Measurements from ENCODE around the gene SLC4A8.

The SLC4A8 gene

GRCh38 chr12:51430196-51430895 lies 5.7 kb downstream of the SLC4A8 start:
- H3K9ac ChIP-seq (ENCODE audit: insufficient read length, low read depth) = no peak overlapping the region
- no peak for TF ChIP-seq ZNF274 (IDR thresholded peaks at IDR 0.05; ENCODE audit: low read depth, low read length)
- TF ChIP-seq YY1 (IDR thresholded peaks at IDR 0.05; ENCODE audit: insufficient read depth, insufficient read length) = no peak
- TF ChIP-seq SUZ12 (IDR thresholded peaks at IDR 0.05; ENCODE audit: extremely low read depth, insufficient read depth, insufficient read length) = no peak
- no peak for DNase-seq (ENCODE audit: low read depth, low spot score)
- H3K4me1 ChIP-seq (ENCODE audit: insufficient read depth, insufficient read length) = peaks cover 2% of the 10 kb centered on the region
- no peaks in the 10 kb centered on the region for H3K36me3 ChIP-seq (ENCODE audit: insufficient read depth, insufficient read length, low read length)
- H3K4me3 ChIP-seq (ENCODE audit: insufficient read length, low read depth) = no peak overlapping the region
- no peaks in the 10 kb centered on the region for H3K9me3 ChIP-seq (ENCODE audit: insufficient read depth, low read length)
- no peaks in the 10 kb centered on the region for H3K27me3 ChIP-seq (ENCODE audit: insufficient read depth, insufficient read length)

- TF ChIP-seq SUZ12 (IDR thresholded peaks at IDR 0.05; ENCODE audit: extremely low read depth, insufficient read depth, insufficient read length) = no peak
- no peak for TF ChIP-seq ZNF274 (IDR thresholded peaks at IDR 0.05; ENCODE audit: low read depth, low read length)
- no peak for TF ChIP-seq YY1 (IDR thresholded peaks at IDR 0.05; ENCODE audit: insufficient read depth, insufficient read length)
- no peak overlapping the region for H3K9ac ChIP-seq (ENCODE audit: insufficient read length, low read depth)
- DNase-seq (ENCODE audit: low read depth, low spot score) = no peak
- H3K36me3 ChIP-seq (ENCODE audit: insufficient read depth, insufficient read length, low read length) = no peaks in the 10 kb centered on the region
- H3K27me3 ChIP-seq (ENCODE audit: insufficient read depth, insufficient read length) = no peaks in the 10 kb centered on the region
- H3K9me3 ChIP-seq (ENCODE audit: insufficient read depth, low read length) = no peaks in the 10 kb centered on the region
- H3K4me3 ChIP-seq (ENCODE audit: insufficient read length, low read depth) = no peak overlapping the region
- H3K4me1 ChIP-seq (ENCODE audit: insufficient read depth, insufficient read length) = peaks cover under 1% of the 10 kb centered on the region
Observed at GRCh38 chr12:51432921-51433320, 8.3 kb downstream of the SLC4A8 start.

GRCh38 chr12:51434305-51434704 lies 9.7 kb downstream of the SLC4A8 start:
- Histone ChIP-seq H3K9me3 (ENCODE audit: insufficient read depth, low read length) (no peaks in the 10 kb centered on the region), H3K9ac (ENCODE audit: insufficient read length, low read depth) (no peak overlapping the region), H3K4me1 (ENCODE audit: insufficient read depth, insufficient read length) (no peaks in the 10 kb centered on the region), H3K36me3 (ENCODE audit: insufficient read depth, insufficient read length, low read length) (no peaks in the 10 kb centered on the region), H3K4me3 (ENCODE audit: insufficient read length, low read depth) (no peak overlapping the region), H3K27me3 (ENCODE audit: insufficient read depth, insufficient read length) (no peaks in the 10 kb centered on the region)
- TF ChIP-seq ZNF274 (IDR thresholded peaks at IDR 0.05; ENCODE audit: low read depth, low read length) (no peak), SUZ12 (IDR thresholded peaks at IDR 0.05; ENCODE audit: extremely low read depth, insufficient read depth, insufficient read length) (no peak), YY1 (IDR thresholded peaks at IDR 0.05; ENCODE audit: insufficient read depth, insufficient read length) (no peak)
- no peak for DNase-seq (ENCODE audit: low read depth, low spot score)

GRCh38 chr12:51437431-51437830 lies 12.8 kb downstream of the SLC4A8 start:
- no peak overlapping the region for H3K9ac ChIP-seq (ENCODE audit: insufficient read length, low read depth)

GRCh38 chr12:51439330-51439729 lies 14.7 kb downstream of the SLC4A8 start:
- Histone ChIP-seq H3K4me1 (ENCODE audit: insufficient read depth, insufficient read length) (no peaks in the 10 kb centered on the region), H3K9me3 (ENCODE audit: insufficient read depth, low read length) (no peaks in the 10 kb centered on the region), H3K27me3 (ENCODE audit: insufficient read depth, insufficient read length) (no peaks in the 10 kb centered on the region), H3K9ac (ENCODE audit: insufficient read length, low read depth) (no peak overlapping the region), H3K4me3 (ENCODE audit: insufficient read length, low read depth) (no peak overlapping the region), H3K36me3 (ENCODE audit: insufficient read depth, insufficient read length, low read length) (no peaks in the 10 kb centered on the region)
- DNase-seq (ENCODE audit: low read depth, low spot score) = no peak
- TF ChIP-seq YY1 (IDR thresholded peaks at IDR 0.05; ENCODE audit: insufficient read depth, insufficient read length) = no peak
- no peak for TF ChIP-seq ZNF274 (IDR thresholded peaks at IDR 0.05; ENCODE audit: low read depth, low read length)
- TF ChIP-seq SUZ12 (IDR thresholded peaks at IDR 0.05; ENCODE audit: extremely low read depth, insufficient read depth, insufficient read length) = no peak

More at GRCh38 chr12:51437431-51437830, 12.8 kb downstream of the SLC4A8 start:
- no peak for DNase-seq (ENCODE audit: low read depth, low spot score)
- H3K36me3 ChIP-seq (ENCODE audit: insufficient read depth, insufficient read length, low read length) = no peaks in the 10 kb centered on the region
- no peaks in the 10 kb centered on the region for H3K27me3 ChIP-seq (ENCODE audit: insufficient read depth, insufficient read length)
- H3K4me3 ChIP-seq (ENCODE audit: insufficient read length, low read depth) = no peak overlapping the region
- no peak for TF ChIP-seq YY1 (IDR thresholded peaks at IDR 0.05; ENCODE audit: insufficient read depth, insufficient read length)
- no peak for TF ChIP-seq SUZ12 (IDR thresholded peaks at IDR 0.05; ENCODE audit: extremely low read depth, insufficient read depth, insufficient read length)
- TF ChIP-seq ZNF274 (IDR thresholded peaks at IDR 0.05; ENCODE audit: low read depth, low read length) = no peak
- no peaks in the 10 kb centered on the region for H3K9me3 ChIP-seq (ENCODE audit: insufficient read depth, low read length)
- no peaks in the 10 kb centered on the region for H3K4me1 ChIP-seq (ENCODE audit: insufficient read depth, insufficient read length)

GRCh38 chr12:51441583-51441982 lies 17.0 kb downstream of the SLC4A8 start:
- DNase-seq (ENCODE audit: low read depth, low spot score) = no peak
- no peaks in the 10 kb centered on the region for H3K9me3 ChIP-seq (ENCODE audit: insufficient read depth, low read length)
- peaks cover 2% of the 10 kb centered on the region for H3K36me3 ChIP-seq (ENCODE audit: insufficient read depth, insufficient read length, low read length)
- no peak for TF ChIP-seq ZNF274 (IDR thresholded peaks at IDR 0.05; ENCODE audit: low read depth, low read length)
- no peak for TF ChIP-seq YY1 (IDR thresholded peaks at IDR 0.05; ENCODE audit: insufficient read depth, insufficient read length)
- no peak for TF ChIP-seq SUZ12 (IDR thresholded peaks at IDR 0.05; ENCODE audit: extremely low read depth, insufficient read depth, insufficient read length)
- no peaks in the 10 kb centered on the region for H3K27me3 ChIP-seq (ENCODE audit: insufficient read depth, insufficient read length)
- H3K4me3 ChIP-seq (ENCODE audit: insufficient read length, low read depth) = no peak overlapping the region
- H3K4me1 ChIP-seq (ENCODE audit: insufficient read depth, insufficient read length) = no peaks in the 10 kb centered on the region
- H3K9ac ChIP-seq (ENCODE audit: insufficient read length, low read depth) = no peak overlapping the region

GRCh38 chr12:51442324-51442723 lies 17.7 kb downstream of the SLC4A8 start:
- H3K36me3 ChIP-seq (ENCODE audit: insufficient read depth, insufficient read length, low read length) = peaks cover 4% of the 10 kb centered on the region
- no peak for DNase-seq (ENCODE audit: low read depth, low spot score)
- H3K9ac ChIP-seq (ENCODE audit: insufficient read length, low read depth) = no peak overlapping the region
- TF ChIP-seq YY1 (IDR thresholded peaks at IDR 0.05; ENCODE audit: insufficient read depth, insufficient read length) (no peak), SUZ12 (IDR thresholded peaks at IDR 0.05; ENCODE audit: extremely low read depth, insufficient read depth, insufficient read length) (no peak), ZNF274 (IDR thresholded peaks at IDR 0.05; ENCODE audit: low read depth, low read length) (no peak)
- H3K4me3 ChIP-seq (ENCODE audit: insufficient read length, low read depth) = no peak overlapping the region
- H3K9me3 ChIP-seq (ENCODE audit: insufficient read depth, low read length) = no peaks in the 10 kb centered on the region
- H3K4me1 ChIP-seq (ENCODE audit: insufficient read depth, insufficient read length) = no peaks in the 10 kb centered on the region
- H3K27me3 ChIP-seq (ENCODE audit: insufficient read depth, insufficient read length) = no peaks in the 10 kb centered on the region
